HG03135 (cell line): ENCODE measurements around the gene CLIP2.
"Not testable (repeated sequence)": the region's sequence is repeated elsewhere in the genome, so short reads cannot be mapped to it uniquely, and the experiment has no call there.

Source experiments
- ATAC-seq: cut with Tn5 transposase; IDR thresholded peaks from one replicate; pipeline ENCODE4 v1.9.1; 2021; ENCODE audit warnings: mild to moderate bottlenecking, moderate library complexity; ENCODE audit not compliant: unreplicated experiment

Gene CLIP2

DNA sequence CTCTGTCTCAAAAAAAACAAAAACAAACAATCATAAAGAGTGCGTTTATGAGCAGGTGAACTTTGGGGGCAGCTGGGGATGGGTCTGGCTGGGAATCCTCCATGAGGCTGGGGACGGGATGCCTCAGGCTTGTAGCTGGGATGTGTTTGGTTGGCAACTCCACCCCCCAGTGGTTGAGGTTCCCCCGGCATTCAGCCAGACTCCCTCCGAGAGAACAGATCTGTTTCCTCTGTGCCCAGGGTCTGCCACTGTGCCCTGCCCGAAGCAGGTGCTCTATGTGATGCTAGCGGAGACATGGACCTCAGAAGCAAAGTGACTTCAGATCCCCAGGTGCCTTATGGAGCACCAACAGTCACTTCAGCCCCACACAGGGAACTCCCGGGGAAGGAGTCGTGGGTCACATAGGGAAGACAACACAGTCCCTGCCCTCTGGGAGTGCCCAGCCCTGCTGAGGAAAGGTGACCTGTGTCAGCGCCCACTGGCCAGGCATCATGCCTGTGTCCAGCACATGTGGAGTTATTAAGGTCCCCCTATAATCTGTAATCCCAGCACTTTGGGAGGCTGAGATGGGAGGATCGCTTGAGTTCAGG lies 135.2 kb downstream of the CLIP2 start:
- ATAC-seq = no peak

DNA sequence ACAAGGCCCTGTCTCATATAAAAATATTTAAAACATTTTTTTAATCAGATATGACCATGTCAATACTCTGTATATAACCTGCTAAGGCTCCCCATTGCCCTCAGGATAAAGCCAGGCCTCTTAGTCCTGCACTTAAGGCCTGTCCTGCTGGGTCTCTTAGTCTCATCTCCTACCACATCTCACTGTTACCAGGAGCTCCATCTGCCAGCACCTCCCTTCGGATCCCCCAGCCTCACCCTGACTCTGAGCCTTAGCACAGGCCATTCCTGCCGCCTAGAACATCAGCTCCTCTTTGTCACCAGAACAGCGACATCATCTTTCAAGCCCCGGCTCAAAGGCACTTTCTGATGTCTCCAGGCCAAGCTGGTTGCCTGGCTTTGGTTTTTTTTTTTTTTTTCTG lies 138.8 kb downstream of the CLIP2 start:
- ATAC-seq = no peak

DNA sequence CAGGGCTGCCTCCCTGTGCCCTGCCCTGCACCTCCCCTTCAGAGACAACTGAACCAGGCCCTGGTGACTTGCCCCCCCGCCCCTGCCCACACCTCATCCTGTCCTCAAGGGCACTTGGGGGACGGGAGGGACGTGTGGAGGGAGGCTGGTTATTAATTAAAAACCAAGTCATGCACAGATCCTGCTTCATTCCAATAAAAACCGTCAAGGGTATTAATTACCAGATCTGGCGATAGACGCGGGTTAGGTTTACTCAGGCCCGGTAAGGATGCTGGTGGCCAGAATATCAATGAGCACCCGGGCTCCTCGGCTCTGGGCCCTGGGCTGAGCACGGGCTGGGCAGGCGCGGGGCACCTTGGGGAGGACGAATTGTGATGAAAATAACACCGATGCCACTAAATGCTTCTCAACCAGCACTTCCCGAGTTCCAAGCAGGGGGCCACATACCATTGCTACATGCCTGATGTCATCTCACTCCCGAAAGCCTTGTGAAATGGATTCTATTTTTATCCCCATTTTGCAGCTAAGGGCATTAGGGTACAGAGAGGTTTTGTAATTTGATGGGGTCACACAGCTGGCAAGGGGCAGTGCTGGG lies 140.0 kb downstream of the CLIP2 start:
- no peak for ATAC-seq

DNA sequence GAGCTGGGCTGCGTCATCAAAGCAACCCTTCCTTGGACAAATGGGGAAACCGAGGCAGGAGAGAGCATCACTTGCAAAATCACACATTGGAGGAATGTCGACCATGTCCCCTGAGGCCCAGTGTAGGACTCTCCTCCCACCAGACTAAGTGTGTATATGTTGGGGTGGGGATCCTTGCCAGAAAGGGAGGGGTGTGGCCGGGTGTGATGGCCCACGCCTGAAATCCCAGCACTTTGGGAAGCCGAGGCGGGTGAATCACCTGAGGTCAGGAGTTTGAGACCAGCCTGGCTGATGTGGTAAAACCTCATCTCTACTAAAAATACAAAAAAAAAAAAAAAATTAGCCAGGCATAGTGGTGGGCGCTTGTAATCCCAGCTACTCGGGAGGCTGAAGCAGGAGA lies 141.2 kb downstream of the CLIP2 start:
- not testable (repeated sequence) for ATAC-seq

DNA sequence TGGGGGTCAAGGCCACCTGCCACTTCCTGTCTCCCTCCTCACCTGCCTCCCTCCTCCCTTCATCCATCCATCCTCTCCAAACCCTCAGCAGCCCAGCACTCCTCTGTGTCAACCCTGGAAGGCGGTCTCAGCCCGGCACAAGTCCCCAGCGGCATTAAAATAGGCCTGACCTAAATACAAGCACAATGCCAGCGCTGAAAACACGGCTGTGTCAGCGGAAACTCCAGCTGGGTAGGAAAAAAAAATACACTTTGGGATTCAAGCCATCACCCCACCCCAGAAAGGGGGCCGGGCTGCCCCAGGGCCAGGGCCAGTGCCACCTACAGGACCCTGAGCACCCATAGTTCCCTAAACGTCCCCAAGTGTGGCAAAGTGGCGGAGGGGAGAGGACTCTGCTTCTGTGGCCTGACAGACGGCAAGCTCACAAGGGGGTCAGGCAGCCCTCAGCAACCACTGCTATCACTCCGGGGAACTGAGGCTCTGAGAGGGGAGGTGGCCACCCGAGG lies 141.8 kb downstream of the CLIP2 start:
- no peak for ATAC-seq

DNA sequence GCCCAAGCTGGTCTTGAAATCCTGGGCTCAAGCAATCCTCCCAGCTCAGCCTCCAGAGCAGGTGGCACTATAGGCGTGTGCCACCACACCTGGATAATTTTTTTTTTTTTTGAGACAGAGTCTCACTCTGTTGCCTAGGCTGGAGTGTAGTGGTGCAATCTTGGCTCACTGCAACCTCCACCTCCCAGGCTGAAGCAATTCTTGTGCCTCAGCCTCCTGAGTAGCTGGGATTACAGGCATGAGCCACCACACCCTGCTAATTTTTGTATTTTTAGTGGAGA lies 148.0 kb downstream of the CLIP2 start:
- not testable (repeated sequence) for ATAC-seq

DNA sequence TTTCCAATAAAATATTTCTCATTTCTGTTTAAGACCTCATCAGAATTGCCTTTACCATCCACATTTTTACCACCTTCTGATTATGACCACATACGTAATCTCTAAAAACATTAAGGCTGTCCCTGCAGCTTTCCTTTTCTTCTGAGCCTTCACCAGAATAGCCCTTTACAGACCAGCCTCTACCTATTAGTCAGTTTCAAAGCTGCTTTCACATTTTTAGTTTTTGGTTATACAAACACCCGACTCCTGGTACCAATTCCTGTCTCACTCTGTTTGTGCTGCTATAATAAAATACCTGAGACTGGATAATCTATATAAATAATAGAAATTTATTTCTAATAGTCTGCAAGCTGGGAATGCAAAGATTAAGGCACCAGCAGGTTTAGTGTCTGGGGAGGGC lies 149.1 kb downstream of the CLIP2 start:
- no peak for ATAC-seq

DNA sequence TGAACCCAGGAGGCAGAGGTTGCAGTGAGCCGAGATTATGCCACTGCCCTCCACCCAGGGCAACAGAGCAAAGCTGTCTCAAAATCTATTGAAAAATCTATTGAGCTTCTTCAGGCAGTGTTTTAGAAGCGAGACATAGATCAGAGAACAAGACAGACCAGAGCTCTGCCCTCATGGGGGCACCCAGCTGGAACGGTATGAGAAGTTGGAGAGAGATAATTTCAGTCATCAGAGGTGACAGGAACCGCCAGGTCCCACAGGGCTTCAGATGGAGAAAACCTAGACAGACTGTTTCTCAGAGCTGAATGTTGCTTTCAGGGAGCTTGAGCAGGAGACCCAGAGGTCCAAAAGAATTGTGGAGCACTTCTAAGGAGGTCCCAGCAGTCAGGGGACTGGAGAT lies 150.3 kb downstream of the CLIP2 start:
- no peak for ATAC-seq

DNA sequence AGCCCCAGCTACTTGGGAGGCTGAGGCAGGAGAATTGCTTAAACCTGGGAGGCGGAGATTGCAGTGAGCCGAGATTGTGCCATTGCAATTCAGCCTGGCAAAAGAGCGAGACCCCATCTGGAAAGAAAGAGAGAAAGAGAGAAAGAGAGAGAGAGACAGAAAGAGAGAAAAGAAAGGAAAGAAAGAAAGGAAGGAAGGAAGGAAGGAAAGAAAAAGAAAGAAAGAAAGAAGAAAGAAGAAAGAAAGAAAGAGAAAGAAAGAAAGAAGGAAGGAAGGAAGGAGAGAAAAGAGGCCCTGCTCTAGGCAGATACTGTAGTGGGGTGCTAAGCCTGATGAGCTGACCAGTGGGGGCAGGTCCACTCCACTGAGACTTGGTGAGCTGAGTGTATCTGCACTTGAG lies 150.9 kb downstream of the CLIP2 start:
- not testable (repeated sequence) for ATAC-seq

DNA sequence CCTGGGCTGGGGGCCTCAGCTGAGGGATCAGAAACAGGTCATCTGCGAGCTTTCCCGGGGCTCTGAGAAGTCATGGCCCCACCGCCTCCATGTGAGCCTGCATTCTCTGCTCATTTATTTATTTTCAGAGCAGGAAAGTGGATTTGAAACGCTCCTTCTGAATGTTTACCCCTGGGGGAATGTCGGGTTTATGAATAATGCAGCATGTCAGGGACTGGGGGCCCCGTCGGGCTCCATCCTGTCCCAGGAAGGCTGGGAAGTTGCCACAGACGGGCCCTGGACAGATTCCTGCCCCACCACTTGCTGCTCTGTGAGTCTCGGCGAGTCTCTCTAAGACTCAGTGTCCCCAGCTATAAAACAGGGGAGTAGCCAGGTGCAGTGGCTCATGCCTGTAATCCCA lies 152.6 kb downstream of the CLIP2 start:
- ATAC-seq = no peak

DNA sequence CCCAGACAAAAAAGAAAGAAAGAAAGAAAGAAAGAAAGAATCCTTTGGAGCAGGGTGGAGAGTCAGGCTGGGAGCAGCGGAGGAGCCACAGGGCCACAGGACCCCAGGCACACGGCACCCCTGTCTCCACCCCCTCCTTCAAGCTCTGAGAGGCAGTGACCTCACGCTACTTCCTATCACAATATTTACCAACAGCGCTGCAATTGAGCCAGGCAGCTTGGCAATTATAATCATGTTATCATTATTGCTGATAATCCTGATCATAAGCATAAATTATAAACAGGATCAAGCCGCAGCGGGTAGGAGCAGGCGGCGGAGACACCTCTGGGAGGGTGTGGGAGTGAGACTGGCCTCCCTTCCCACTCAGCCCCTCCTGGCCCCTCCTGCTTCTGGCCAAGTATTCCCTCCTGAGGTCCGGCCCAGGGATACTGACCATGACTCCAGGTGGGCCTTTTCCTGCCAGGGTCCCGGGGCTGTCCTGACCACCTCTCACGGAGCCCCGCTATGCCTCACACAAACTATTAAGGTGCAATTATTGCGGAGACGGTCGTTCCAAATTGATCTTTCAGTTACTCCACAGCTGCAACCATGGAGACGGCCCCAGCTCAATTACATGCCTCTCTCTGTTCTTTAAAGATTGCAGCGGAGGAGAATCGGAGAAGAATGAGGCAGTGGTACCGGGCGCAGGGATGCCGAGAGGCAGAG lies 154.5 kb downstream of the CLIP2 start:
- ATAC-seq = no peak

DNA sequence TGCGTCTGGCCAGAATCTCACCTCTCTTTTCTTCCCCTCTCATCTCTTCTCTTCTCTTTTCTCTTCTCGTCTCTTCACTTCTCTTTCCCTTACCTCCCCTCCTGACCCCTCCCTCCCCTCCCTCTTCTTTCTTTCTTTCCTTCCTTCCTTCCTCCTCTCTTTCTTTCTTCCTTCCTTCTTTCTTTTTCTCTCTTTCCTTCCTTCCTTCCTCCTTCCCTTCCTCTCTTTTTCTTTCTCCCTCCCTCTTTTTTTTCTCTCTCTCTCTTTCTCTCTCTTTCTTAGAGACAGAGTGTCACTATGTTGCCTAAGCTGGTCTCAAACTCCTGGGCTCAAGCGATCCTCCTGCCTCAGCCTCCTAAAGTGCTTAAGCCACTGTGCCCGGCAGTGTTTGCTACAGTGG lies 159.9 kb downstream of the CLIP2 start:
- no peak for ATAC-seq

DNA sequence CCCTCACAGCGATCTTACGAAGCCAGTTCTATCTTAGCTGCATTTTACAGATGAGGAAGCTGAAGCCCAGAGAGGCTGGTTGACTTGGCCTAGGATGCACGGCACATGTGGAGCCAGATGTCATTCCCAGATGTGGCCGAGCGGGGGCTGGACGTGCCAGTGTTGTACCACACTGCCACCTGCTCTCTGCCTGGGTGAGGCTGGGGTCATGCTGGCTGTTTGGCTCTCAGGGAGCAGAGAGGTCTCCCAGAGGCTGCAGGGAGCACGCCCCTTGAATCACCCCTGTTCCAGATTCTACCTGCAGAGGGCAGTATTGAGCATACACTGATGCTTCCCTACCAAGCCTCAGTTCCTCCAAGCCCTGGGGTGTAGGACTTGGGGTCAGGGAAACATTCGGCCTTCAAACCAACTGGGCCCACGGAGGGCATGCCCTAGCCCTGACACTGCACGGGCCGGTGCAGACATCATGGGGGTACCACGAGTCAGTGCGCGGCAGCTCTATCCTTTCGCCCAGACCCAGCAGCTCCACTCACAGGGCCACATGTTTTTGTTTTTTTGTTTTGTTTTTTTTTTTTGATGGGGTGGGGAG lies 160.7 kb downstream of the CLIP2 start:
- no peak for ATAC-seq

DNA sequence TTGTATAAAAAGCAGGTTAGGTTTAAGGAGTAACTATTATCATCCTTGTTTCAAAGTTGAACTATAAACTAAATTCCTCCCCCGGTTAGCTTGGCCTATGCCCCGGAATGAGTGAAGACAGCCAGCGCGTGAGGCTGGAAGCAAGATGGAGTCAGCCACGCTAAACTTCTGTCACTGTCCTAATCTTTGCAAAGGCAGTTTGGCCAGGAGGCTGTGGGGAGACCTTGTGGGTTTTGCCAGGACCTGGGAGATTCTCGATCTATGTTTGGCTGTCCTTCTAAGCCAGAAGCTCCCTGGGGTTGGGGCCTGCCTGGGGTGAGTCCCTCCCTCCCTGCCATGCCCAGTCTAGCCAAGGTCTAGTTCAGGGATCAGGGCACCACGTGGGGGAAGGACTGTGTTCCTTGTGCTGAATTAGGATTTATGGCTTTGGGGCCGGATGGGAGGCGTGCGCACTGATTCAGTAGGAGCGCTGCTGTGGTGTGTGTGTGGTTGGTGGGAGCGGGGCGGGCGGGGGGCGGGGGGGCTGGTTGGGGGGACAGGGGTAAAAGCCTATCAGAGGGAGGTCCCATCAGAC lies 163.6 kb downstream of the CLIP2 start:
- no peak for ATAC-seq

DNA sequence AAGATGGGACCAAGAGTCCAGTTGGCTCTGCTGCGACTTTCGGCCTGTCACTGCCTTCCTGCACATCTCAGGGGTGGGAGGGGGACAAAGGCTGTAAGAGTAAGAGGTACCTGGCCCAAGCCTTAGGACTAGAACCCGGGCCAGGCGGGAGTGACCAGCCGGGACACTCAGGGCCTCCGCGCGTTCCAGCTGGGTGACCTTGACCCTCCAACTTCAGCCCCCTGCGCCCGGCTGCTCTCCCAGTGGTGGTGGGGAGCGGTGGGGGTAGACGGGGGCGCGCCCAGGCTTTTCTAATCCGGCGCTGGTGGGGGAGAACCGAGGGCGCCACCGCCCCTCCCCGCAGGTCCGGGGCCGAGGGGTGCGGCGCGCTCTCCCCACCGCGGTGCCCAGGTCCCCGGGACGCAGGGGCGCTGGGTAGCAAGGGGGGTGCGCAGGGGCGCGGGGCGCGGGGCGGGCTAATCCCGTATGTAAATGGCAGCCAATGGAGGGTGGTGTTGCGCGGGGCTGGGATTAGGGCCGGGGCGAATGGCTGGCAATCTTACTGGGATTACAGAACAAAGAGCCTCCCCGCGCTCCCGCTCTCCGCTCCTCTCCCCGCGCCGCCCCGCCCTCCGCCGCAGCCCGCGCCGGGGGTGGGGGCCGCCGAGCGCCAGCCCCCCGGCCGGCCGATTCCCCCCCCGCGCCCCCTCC lies 164.3 kb downstream of the CLIP2 start, which contains the start of gene GTF2IRD1:
Gene GTF2IRD1, plus strand, starts transcription at position 585 of the 690 bp plus-strand sequence. CDS start 54,175 bp downstream, outside the sequence.
- ATAC-seq = no peak

DNA sequence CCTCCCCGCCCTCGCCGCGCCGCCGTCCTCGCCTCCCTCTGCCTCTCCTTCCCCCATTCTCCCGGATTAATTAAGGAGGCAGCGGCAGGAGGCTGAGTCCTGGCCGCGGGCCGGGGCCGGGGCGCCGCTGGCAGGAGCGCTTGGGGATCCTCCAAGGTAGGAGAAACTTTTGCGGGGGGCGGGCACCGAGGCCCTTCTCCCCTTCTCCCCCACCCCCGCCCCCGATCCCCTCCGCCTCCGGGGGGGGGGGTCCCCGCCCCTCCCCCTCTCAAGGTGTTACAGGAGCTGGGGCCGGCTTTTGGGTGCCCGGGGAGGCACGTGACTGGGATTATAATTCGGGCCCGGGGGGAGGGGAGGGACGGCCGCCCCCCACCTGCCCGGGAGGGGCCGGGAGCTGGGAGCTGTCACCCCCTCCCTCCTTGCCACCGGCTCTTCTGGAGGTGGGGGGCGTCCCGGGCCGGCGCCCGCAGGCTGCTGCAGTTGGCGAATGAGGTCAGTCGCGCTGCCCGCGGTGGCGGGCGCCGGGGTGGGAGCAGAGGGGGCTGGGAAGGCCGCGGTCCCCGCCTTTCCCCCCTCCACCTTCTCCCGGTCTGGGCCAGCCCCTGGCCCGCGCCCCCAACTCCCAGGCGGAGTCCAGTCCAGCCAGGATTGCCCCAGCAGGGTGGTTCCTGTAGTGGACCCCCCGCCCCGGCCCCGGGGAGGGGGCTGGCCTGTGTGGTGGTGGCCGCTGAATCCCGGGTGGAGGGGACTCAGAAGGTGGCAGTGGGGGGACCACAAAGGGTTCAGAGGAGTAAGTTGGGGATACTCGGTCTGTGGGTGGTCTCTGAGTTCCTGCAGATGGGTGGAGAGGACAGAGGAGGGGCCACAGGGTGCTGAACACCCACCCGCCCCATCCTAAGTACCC lies 165.1 kb downstream of the CLIP2 start:
- ATAC-seq = no peak

DNA sequence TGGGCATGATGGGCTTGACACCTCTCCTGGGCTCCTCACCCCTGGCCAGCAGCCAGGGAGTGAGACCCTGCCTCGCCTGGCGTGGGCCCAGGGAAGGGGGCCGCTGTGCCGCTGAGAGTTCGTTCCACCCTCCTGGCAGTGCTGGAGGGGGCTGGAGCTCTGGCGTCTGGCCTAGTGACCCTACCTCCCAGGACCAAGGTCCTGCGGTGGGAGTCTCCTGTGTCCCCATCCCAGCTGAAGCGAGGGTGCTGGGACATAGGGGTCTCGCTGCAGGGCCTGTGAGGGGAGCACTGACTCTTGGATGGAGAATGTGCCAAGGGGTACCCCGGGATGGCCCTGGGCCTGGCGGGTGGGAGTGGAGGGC lies 165.7 kb downstream of the CLIP2 start:
- ATAC-seq = no peak

DNA sequence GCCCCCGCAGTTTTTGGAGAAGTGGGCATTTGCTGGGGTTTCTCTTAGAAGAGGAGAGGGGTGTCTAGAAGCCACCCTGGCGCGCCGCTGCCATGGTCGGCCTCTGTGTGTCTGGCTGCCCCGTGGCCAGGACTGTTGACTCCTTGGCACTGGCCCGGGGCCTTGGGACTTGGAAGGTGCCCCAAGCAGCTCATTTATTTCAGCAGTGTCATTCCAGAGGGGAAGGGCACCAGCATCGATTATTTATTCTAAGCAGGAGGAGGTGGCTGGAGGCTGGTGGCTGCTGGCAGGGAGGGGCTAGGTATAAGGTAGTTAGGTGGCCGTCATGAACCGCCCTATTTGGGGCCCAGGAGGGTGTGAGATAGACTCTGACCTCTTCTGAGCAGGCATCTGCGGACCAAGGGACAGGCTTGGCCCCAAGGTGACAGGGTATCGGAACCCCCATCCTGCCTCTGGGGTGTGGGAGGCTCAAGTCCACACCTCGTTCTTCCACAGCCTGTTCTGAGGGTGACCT lies 166.1 kb downstream of the CLIP2 start:
- no peak for ATAC-seq
